SH-SY5Y (cell line): ENCODE data around the gene MMEL1.

Experiments
- GATA2 ChIP-seq: IDR thresholded peaks from 2 replicates; pipeline ENCODE4 v1.6.1; 2011; ENCODE audit warnings: mild to moderate bottlenecking, low read depth, low read length
- GATA3 ChIP-seq: IDR thresholded peaks from 2 replicates; pipeline ENCODE4 v1.6.1; 2011; ENCODE audit warnings: low read depth, mild to moderate bottlenecking, low read length, moderate library complexity

DNA sequence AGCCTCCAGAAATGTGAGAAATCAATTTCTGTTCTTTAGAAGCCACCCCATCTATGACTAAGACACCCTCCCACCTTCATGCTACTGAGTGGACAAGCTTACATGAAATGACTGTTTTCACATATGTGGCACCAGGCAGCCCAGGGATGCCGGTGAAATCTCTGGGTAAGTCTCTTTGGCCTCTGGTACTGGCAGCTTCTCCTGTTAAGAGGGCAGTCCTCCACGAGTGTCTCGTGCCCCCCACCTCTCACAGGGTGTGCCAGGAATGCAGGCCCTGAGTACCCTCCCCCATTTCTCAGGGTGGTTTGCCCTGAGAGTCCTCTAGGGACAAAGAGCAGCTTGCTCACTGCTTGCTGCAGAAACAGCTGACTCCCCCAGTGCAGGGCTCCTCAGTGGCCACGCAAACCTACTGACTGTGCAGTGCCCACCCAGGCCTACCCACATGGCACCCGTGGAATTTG is 49.5 kb downstream of the MMEL1 start:
- no peak for TF ChIP-seq GATA2
- no peak for TF ChIP-seq GATA3
